Tibial nerve (tissue), 4 donors: ENCODE measurements around the gene PEX16.
"Not testable (repeated sequence)": the region's sequence is repeated elsewhere in the genome, so short reads cannot be mapped to it uniquely, and the experiment has no call there.

Source experiments
- CTCF ChIP-seq, 5 experiments: fragments of 200-600 bp in 3 of 5; fragments of 450-650 bp in 2 of 5; sonication (generic) in 3 of 5; IDR thresholded peaks; one replicate each; pipeline ENCODE4 v1.5.1; 2016 to 2019; ENCODE audit warnings: antibody characterized with exemption in 5 of 5, mild to moderate bottlenecking in 3 of 5, moderate library complexity in 2 of 5
- EP300 ChIP-seq, 2 donors: sonication (generic); formaldehyde crosslinking; IDR thresholded peaks; one replicate each; pipeline ENCODE4 v1.6.1; 2017; ENCODE audit warnings: antibody characterized with exemption in 2 of 2, mild to moderate bottlenecking in 1 of 2
- POLR2A ChIP-seq, 2 donors: fragments of 450-650 bp; IDR thresholded peaks; one replicate each; pipeline ENCODE4 v1.6.1; 2017; ENCODE audit warnings: antibody characterized with exemption in 2 of 2, mild to moderate bottlenecking in 2 of 2, moderate library complexity in 2 of 2

- TF ChIP-seq CTCF, POLR2A (IDR thresholded peaks at IDR 0.05): not testable (repeated sequence)
- TF ChIP-seq EP300 (IDR thresholded peaks at IDR 0.05) = peak in 1 of 2 donors; percentile 1
Measured at GRCh38 chr11:45900175-45900800, 17.4 kb downstream of the PEX16 start.
